SKM-1 treated with dmso at 0.1 percent for 144 hours (cell line): ENCODE measurements around the gene TBC1D22A.

Source experiments
- DNase-seq: peaks from one replicate; lab custom pipeline; 2025; ENCODE audit not compliant: unreplicated experiment; lab: John Stamatoyannopoulos, UW

The TBC1D22A gene

GRCh38 chr22:46876357-46876934 lies 114.0 kb downstream of the TBC1D22A start:
- DNase-seq = no peak

- DNase-seq = no peak
Observed at GRCh38 chr22:46878191-46878948, 115.9 kb downstream of the TBC1D22A start.

GRCh38 chr22:46879083-46879482 lies 116.6 kb downstream of the TBC1D22A start:
- no peak for DNase-seq

- DNase-seq = no peak
Observed at GRCh38 chr22:46881373-46882118, 119.1 kb downstream of the TBC1D22A start.

GRCh38 chr22:46883092-46883910 lies 120.9 kb downstream of the TBC1D22A start:
- DNase-seq = no peak

GRCh38 chr22:46884365-46884764 lies 121.9 kb downstream of the TBC1D22A start:
- DNase-seq = no peak

GRCh38 chr22:46887978-46888377 lies 125.5 kb downstream of the TBC1D22A start:
- no peak for DNase-seq

- no peak for DNase-seq
Observed at GRCh38 chr22:46890819-46891218, 128.4 kb downstream of the TBC1D22A start.

GRCh38 chr22:46891382-46891951 lies 129.0 kb downstream of the TBC1D22A start:
- no peak for DNase-seq

GRCh38 chr22:46892866-46893265 lies 130.4 kb downstream of the TBC1D22A start:
- DNase-seq = no peak

GRCh38 chr22:46893281-46894020 lies 131.0 kb downstream of the TBC1D22A start:
- DNase-seq = no peak

- DNase-seq = no peak
Observed at GRCh38 chr22:46894081-46894671, 131.7 kb downstream of the TBC1D22A start.

GRCh38 chr22:46894851-46895640 lies 132.6 kb downstream of the TBC1D22A start:
- DNase-seq = no peak

- DNase-seq = no peak
Observed at GRCh38 chr22:46895753-46896152, 133.3 kb downstream of the TBC1D22A start.

- DNase-seq = no peak
Observed at GRCh38 chr22:46896166-46896565, 133.7 kb downstream of the TBC1D22A start.

- no peak for DNase-seq
Observed at GRCh38 chr22:46896568-46897245, 134.3 kb downstream of the TBC1D22A start.

GRCh38 chr22:46897246-46897623 lies 134.8 kb downstream of the TBC1D22A start:
- DNase-seq = no peak

GRCh38 chr22:46900549-46900948 lies 138.1 kb downstream of the TBC1D22A start:
- no peak for DNase-seq
